PFSK-1 (cell line): ENCODE measurements around the gene CIITA.

Experiments used
- FOXP2 ChIP-seq: optimal IDR thresholded peaks from 2 replicates; pipeline ENCODE3; 2011; ENCODE audit warnings: borderline replicate concordance, control low read depth, inconsistent platforms; ENCODE audit not compliant: insufficient read depth; ENCODE audit errors: extremely low read length, extremely low read depth
- POLR2AphosphoS5 ChIP-seq: IDR thresholded peaks from 2 replicates; pipeline ENCODE4 v1.6.1; 2012; ENCODE audit warnings: low read depth, mild to moderate bottlenecking, control low read depth, low read length, moderate library complexity
- REST ChIP-seq, 2 experiments: IDR thresholded peaks; 2 replicates each; pipeline versions ENCODE4 v1.6.1 to v1.8.0; 2011 to 2012; ENCODE audit warnings: low read depth in 2 of 2, low read length in 2 of 2, control low read depth in 1 of 2, inconsistent platforms in 1 of 2, mild to moderate bottlenecking in 1 of 2, moderate library complexity in 1 of 2; ENCODE audit not compliant: insufficient read depth in 1 of 2
- SIN3A ChIP-seq: IDR thresholded peaks from 2 replicates; pipeline ENCODE4 v1.6.1; 2012; ENCODE audit warnings: mild to moderate bottlenecking, low read length, moderate library complexity, borderline replicate concordance; ENCODE audit not compliant: insufficient read depth
- TAF1 ChIP-seq: IDR thresholded peaks from 2 replicates; pipeline ENCODE4 v1.6.1; 2012; ENCODE audit warnings: low read length, control low read depth, borderline replicate concordance; ENCODE audit not compliant: insufficient read depth

The CIITA gene

GRCh38 chr16:10940501-10941079 lies 63.6 kb downstream of the CIITA start:
- TF ChIP-seq POLR2AphosphoS5 (no peak), FOXP2 (no peak), SIN3A (no peak), REST (IDR thresholded peaks at IDR 0.05; ENCODE audit: insufficient read depth in 1 of 2, low read depth in 2 of 2, low read length in 2 of 2) (no peak), TAF1 (no peak)

- TF ChIP-seq FOXP2 (no peak), POLR2AphosphoS5 (no peak), TAF1 (no peak), SIN3A (no peak), REST (IDR thresholded peaks at IDR 0.05; ENCODE audit: insufficient read depth in 1 of 2, low read depth in 2 of 2, low read length in 2 of 2) (no peak)
These were observed 64.3 kb downstream of the CIITA start for GRCh38 chr16:10941127-10941933.

GRCh38 chr16:10942352-10943063 lies 65.5 kb downstream of the CIITA start, which contains the start of gene DEXI:
DEXI (minus strand) TSS chr16:10942468; CDS start chr16:10942005, 463 bp downstream.
- TF ChIP-seq SIN3A (no peak), TAF1 (no peak), FOXP2 (peak; percentile 15), POLR2AphosphoS5 (peak; percentile 67), REST (IDR thresholded peaks at IDR 0.05; ENCODE audit: insufficient read depth in 1 of 2, low read depth in 2 of 2, low read length in 2 of 2) (no peak)

GRCh38 chr16:10943064-10943353 lies 66.0 kb downstream of the CIITA start:
- TF ChIP-seq TAF1 (no peak), REST (IDR thresholded peaks at IDR 0.05; ENCODE audit: insufficient read depth in 1 of 2, low read depth in 2 of 2, low read length in 2 of 2) (no peak), SIN3A (no peak), POLR2AphosphoS5 (no peak), FOXP2 (no peak)
